ENCODE results near the gene CEACAM19.
"Not testable (repeated sequence)": the region's sequence is repeated elsewhere in the genome, so short reads cannot be mapped to it uniquely, and the experiment has no call there.

The CEACAM19 gene

GRCh38 chr19:44646049-44646416 lies 25.2 kb upstream of the CEACAM19 start:
- no peak for DNase-seq

- no peak for DNase-seq
Measured at GRCh38 chr19:44647144-44647543, 24.1 kb upstream of the CEACAM19 start.

GRCh38 chr19:44648631-44649251 lies 22.5 kb upstream of the CEACAM19 start:
- no peak for DNase-seq

- DNase-seq: no peak
Measured at GRCh38 chr19:44649578-44650145, 21.6 kb upstream of the CEACAM19 start.

- no peak for DNase-seq
Measured at GRCh38 chr19:44653343-44653742, 17.9 kb upstream of the CEACAM19 start.

- DNase-seq: peak; percentile 75 to 81
Measured at GRCh38 chr19:44653977-44654774, 17.1 kb upstream of the CEACAM19 start.

- DNase-seq: peak; percentile 83
Measured at GRCh38 chr19:44657211-44657921, 13.9 kb upstream of the CEACAM19 start.

- DNase-seq: no peak
Measured at GRCh38 chr19:44658069-44658733, 13.1 kb upstream of the CEACAM19 start.

- no peak for DNase-seq
Measured at GRCh38 chr19:44660081-44660480, 11.2 kb upstream of the CEACAM19 start.

GRCh38 chr19:44661205-44661604 lies 10.1 kb upstream of the CEACAM19 start:
- DNase-seq: no peak

GRCh38 chr19:44661904-44662303 lies 9.4 kb upstream of the CEACAM19 start:
- DNase-seq: no peak

- DNase-seq: no peak
Measured at GRCh38 chr19:44662691-44663385, 8.4 kb upstream of the CEACAM19 start.

- DNase-seq: no peak
Measured at GRCh38 chr19:44663996-44664395, 7.3 kb upstream of the CEACAM19 start.

GRCh38 chr19:44664976-44665375 lies 6.3 kb upstream of the CEACAM19 start:
- DNase-seq: no peak

GRCh38 chr19:44666852-44667556 lies 4.3 kb upstream of the CEACAM19 start:
- DNase-seq: no peak

GRCh38 chr19:44668985-44669764 lies 2.1 kb upstream of the CEACAM19 start:
- peak in 1 of 2 experiments; percentile 22 for DNase-seq

- not testable (repeated sequence) for DNase-seq
Measured at GRCh38 chr19:44670027-44670426, 1.3 kb upstream of the CEACAM19 start.

GRCh38 chr19:44672226-44672625 lies 944 bp downstream of the CEACAM19 start:
- no peak for DNase-seq

- DNase-seq: no peak
Measured at GRCh38 chr19:44673510-44673909, 2.2 kb downstream of the CEACAM19 start.

- no peak for DNase-seq
Measured at GRCh38 chr19:44675521-44675920, 4.2 kb downstream of the CEACAM19 start.
